ENCODE measurements around the gene ATP6V1C2.
A peak's percentile ranks its signal among the peaks of the same experiment; 100 is the strongest.

The ATP6V1C2 gene

DNA sequence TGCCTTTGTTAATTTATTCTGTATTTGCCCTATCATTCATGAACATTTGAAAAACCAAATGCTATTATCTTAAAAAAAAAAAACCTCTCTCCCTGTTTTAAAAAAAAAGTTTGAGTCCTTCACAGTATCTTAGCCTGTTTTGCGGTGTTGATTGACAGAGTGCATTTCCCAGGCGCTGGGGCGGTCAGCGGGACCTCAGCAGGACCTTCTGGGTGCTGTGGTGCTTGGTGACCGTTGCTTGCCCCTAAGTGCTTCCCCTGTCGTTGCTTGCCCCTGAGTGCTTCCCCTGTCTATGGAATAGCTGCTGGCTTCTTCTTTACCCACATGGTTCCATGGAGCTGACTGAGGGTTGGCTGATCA lies 12.1 kb downstream of the ATP6V1C2 start:
- no peak for DNase-seq

DNA sequence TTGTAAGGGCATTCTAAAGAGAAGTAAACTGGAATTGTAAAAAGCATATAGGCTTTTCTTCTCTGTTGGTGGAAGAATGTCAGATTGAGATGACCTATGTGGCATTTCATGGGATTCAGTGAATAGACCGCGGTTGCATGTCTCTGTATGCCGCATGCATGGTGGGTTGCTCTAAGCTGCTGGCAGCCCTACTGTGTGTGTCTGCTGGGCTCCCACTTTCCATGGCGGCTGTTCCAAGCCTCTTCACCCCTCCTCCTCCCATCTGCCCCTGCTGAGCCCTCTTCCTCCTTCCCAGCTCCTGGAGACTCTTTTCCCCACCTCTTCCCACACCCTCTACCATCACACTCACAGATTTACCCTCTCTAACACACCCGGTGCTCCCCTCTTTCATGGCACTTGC lies 12.6 kb downstream of the ATP6V1C2 start:
- no peak for DNase-seq

DNA sequence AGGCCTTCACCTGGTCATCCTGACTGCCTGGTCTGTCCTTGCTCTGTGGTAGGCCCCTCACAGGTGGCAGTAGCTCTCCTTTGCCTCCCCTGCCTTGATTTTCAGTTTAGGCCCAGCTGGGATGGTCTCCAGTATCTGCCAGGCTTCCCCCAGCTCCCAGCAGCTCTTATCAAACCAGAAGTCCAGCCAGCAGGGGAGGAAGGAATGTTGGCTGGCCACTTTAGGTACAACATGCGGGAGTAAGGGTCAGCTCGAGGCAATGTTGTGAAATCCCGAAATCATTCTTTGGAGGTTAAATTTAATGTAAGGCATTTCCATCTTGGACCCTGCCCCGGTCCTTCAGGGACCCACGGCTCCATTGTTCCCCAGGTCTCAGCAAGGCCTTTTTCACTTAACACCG lies 16.8 kb downstream of the ATP6V1C2 start:
- no peak for DNase-seq

DNA sequence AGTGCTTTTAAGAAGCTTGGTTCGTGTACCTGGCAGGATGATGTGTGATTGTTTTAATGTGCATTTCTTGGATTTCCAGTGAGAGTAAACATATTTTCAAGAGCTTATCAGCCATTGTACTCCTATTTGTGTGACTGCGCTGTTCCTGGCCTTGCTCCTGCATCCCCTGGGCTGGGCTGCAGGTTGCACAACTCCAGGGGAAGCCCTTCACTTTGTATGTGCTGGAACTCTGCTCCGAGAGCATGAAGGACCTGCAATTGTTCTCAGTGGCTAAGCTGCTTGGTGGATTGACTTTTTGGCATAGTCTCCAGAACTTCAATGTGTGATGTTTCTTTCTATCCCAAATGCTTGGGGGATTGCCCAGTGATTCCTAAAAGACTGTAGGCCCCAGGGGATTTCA lies 18.8 kb downstream of the ATP6V1C2 start:
- no peak for DNase-seq

DNA sequence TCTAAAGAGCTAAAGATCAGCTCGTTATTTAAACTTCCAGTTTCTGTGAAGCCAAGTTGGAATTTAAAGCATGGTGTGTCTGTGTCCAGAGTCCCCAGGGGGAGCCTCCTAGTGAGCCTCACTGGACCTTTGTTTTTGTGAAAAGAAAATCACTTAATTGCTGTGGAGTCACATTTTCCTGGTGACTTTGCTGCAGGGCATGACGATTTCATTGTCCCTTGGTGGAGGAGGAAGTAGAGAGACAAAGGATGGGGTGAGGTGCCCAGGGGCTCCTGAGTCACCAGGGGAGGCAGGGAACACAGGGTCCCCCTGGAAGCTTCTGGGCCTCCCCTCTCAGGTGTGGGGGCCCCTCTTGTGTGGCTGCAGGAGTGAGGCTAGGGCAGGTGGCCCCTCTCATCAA lies 19.7 kb downstream of the ATP6V1C2 start:
- DNase-seq = no peak

DNA sequence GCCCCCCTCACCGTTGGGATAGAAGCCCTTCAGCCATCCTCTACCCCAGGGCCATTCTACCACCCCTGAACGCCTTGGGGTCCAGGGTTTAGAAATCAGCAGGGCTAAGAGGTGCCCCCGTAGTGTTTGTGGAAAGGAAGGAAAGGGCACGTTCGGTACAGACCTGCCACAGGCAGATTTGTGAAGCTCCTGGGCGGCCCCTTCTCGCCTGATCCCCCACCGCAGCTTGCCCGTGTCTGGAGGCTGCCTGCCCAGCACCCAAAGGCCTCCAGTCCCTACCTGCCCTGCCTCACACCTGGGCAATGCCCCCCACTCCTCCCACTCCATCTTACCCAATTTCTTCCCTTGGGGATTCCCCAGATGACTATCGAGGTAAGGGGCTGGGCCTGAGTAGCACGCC lies 21.2 kb downstream of the ATP6V1C2 start:
- no peak for DNase-seq

DNA sequence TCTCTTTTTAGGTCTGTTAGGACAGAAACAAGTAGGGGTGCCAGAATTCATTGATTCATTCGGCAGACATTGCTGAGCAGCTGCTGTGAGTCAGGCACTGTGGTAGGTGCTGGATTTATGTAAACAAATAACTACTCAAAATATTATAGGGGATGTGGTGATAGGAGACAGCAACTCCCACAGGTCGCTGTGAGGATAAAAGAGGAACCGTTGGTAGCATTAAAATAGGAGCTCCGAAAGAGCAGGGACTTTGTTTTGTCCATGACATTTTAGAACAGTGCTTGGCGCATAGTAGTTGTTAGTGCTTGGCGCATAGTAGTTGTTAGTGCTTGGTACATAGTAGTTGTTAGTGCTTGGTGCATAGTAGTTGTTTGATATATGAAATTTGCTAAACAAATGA lies 29.2 kb downstream of the ATP6V1C2 start:
- no peak for DNase-seq

DNA sequence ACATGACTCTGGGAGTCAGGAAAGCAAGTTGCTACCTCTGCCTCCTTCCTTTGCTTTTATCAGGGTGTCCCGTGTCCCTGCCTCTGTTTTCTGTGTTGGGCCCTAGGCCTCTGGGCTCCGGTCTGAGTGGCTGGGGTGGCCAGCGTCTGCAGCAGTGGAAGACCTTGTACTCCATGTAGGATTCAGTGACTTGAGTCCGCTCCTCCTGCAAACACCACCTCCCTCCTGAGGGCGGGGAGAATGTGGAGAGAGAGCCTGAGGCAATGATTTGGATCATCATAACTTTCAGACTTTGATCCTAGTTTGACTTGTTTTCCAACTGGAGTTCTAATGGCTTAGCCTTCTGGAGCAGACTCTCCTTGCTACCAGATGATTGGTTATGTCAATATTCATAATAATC lies 30.8 kb downstream of the ATP6V1C2 start:
- no peak for DNase-seq

DNA sequence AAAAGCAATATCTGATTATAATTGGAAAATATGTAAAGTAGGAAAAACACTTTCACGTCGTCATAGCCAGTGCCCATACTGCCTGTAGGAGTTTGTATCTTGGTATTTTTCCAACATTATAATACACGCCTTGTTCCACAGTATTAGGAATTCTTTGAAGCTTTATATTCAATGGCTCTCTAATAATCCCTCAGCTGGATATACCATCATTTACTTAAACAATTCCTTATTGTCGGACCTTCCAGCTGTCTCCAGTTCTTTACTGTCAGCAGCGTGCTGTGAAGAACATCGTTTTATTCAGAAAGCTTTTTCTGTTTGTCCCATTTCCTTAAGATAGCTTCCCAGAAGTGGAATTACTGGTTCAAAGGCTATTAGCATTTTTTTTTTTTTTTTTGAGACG lies 31.7 kb downstream of the ATP6V1C2 start:
- no peak for DNase-seq

DNA sequence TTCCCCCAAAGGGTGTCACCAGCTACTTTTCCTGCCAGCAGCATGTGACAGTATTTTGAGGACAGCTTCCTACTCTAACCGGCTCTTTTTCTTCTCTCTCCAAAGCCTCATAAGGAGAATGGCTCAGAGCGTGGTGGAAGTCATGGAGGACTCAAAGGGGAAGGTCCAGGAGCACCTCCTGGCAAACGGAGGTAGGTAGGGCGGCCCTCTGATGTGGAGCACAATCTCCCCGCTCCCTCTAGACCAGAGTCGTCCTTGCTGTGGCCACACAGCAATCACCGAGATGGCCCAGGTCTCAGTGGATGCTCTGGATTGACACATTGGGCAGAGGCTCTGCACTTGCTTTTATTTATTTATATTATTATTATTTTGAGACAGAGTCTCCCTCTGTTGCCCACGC lies 32.4 kb downstream of the ATP6V1C2 start:
- no peak for DNase-seq

DNA sequence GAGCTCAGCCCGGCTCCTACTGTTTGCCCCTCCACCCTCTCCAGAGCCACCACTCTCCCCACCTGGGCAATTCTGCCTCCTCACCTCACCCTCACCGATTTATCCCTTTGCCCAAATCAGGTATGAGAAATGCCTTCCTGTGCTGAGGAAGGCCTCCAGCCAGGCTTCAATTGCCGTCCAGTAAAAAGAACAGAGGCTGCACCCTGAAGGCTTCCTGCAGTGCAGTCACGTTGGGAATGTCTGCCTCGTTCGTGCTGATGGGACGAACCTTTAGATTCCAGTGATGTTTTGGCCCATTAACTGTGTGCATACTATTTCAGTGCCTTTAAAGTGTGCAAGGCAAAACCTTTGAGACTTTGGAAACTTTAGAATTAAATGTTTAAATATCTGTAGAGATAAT lies 34.2 kb downstream of the ATP6V1C2 start:
- DNase-seq = no peak

DNA sequence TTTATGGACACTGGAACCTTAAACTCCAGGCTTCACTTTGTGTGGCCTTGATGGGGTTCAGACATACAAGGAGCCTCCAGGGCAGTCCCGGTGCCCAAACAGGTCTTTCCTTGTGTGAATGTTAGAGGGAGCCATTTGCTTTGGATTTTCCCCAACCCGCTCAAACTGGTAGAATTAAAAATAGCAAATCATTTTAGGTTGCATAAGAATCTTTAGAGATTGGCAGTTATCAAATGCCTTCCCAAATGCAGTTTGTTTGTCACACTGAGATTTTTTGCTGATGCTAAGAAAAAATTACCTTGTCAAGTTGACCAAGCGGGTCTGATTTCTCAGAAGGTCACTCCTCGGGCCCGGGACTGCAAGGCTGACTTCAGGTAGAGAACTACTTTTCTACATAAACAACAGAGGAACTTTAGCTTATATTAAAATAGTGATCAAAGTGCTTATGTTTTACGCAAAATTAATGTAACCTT lies 36.4 kb downstream of the ATP6V1C2 start:
- no peak for DNase-seq

DNA sequence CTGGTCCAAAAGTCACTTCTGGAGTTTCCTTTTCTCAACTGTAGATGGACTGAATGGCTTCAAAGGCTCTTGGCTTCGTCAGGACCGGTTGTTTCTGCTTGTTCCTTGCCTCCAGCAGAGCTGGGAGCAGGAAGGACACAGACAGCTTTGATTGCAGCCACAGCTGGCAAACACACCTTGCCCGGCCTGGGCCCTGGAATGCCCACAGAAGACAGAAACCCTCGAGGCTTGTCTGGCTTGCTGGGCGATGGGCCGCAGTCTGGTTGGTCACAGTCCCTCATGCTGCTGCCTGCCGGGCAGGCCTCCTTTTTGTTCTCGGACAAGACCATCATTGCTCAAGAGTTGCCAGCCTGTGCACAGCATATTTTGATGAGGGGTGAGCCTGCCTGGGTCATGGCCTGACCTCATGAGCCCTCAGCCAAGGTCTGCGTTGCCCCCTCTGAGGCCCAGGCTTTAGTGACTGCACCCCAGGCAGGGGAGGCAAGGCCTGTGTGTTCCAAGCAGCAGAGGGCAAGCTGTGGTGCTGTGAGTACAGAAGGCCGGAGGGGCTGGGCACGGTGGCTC lies 37.8 kb downstream of the ATP6V1C2 start:
- no peak for DNase-seq

DNA sequence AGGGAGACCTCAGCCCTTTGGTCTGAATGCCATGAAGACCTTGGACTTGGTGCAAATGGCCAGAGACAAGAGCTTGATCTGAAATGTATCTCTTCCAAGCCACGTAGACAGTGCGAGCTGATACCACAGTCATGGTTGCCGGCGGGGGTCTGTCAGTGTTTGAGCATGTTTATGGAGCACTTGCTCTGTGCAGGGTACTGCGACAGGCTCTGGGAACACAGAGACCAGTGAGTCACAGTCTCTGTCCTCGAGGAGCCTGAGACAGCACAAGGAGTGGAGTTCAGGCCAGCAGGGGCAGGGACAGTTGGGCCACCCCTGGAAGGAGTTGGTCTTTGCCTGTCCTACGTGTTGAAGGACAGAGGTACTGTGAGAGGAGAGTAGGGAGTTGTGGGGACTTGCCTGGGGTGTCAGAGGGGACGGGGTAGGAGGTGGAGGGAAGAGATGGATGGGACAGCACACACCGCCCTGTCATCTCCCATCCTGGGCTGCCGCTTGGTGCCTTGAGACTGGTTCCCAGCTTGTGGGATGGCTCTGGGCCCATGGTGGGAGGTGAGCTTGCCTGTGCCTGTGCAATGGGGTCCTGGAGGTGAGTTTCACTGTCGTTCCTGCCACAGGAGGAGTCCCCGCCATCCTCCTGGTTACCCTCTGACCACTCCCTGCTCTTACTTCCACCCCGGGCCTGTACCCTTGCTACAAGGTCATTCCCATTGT lies 39.5 kb downstream of the ATP6V1C2 start:
- no peak for DNase-seq

DNA sequence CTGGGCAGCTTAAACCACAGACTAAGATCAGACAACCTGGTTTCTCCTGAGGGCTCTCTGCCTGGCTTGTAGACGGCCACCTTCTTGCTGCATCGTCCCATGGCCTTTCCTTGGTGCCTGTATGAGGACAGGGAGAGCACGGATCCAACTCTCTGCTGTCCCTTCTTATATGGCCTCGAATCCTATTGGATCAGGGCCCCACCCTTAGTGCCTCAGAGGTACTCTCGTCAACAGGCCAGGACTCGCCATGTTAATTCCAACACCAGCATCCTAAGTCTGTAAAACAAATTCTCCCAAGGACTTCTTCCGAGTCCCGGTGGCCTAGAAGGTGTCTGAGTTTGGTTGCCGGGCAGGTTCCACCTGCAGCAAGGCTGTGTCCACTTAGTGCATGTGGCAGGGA lies 40.2 kb downstream of the ATP6V1C2 start:
- no peak for DNase-seq

DNA sequence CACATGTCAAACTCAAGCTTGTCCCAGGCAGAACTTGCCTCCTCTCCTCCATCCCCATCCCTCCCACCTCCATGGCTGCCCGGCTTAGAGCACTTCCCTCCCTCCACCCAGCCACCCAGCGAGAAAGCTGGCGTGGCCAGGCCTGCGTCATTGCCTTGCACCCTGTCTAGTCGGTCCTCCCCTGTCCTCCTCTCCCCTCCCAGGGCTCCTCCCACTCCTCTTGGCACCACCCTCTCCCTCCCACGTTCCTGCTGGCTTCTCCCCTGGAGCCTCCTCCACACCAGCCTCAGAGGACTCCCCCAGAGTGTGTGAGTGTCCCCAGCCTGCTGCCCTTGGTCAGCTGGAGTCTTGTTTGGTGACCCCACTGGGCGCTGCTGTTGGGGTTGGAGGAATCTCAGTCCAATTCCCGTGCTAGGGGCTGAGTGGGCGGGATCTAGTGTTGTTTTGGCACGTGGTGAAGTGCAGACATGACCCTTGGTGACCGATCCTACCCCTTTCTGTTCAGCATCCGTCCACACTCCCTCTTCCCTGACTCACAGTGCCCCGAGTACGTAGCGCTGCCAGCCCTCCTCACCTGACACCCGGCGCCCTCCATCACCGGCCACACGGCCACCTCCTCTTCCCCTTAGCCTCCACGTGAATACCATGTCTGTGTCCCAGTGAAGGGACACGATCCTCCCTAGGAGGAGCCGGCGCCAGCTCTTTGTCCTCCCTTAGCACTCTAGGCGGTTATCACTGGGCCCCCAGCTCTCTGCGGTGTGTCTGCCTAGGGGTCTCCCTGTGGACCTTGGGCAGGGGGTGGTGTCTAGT lies 41.4 kb downstream of the ATP6V1C2 start:
- no peak for DNase-seq

DNA sequence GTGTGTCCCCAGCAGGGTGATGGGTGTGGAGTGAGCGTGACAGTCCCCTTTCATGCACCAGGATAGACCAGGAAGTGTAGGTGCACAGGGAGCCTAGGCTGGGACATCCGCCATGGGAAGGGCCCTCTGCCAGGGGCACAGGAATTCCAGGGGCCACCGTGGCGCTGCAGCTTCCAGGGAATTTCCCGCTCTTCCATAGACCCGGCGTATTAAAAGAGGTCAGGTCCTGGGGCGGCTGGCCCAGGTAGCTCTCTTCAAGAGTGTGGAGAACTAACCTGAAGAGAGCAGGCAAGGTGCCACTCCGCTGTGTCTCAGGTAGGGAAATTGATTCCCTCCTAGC lies 42.0 kb downstream of the ATP6V1C2 start:
- no peak for DNase-seq

DNA sequence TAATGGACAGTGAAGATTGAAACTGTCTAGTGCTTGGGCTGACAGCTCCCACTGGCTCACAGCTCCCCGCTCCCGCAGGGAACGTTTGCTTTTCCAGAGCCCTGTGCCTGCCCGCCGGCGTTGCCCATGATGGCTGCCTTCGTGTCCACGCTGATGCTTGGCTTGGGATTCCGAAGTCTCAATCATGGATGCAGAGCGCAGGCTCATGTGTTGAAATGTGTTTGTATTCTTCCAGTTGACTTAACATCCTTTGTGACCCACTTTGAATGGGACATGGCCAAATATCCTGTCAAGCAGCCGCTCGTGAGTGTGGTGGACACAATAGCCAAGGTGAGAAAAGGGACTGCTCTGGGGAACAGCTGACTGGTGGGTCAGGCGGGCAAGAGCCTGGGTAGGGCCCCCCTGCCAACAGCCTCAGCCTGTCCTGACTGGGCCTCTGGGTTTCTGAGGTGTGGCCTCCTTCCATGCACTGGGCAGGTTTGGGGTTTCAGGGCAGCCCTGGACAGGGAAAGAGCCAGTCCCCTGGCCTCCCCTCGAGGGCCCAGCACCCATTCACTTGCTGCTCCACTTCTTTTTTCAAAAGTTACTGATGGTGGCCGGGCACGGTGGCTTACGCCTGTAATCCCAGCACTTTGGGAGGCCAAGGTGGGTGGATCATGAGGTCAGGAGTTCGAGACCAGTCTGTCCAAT lies 42.8 kb downstream of the ATP6V1C2 start:
- peak in 1 of 2 experiments; percentile 12 for DNase-seq

DNA sequence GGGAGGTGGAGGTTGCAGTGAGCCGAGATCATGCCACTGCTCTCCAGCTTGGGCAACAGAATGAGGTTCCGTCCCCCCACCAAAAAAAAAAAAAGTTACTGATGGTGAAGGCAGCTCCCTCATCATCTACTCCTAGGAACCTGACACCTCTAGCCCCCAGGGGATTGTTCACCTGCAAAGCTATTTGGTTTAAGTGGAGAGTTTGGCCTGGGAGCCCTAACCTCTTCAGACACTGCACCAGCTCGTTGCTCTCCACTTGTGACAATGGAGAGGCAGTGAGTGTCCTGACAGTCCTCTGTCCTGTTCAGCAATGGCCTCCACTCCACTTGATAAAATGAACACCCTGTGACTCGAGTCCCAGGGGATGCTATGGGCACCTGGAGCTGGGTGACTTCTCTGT lies 43.5 kb downstream of the ATP6V1C2 start:
- no peak for DNase-seq

DNA sequence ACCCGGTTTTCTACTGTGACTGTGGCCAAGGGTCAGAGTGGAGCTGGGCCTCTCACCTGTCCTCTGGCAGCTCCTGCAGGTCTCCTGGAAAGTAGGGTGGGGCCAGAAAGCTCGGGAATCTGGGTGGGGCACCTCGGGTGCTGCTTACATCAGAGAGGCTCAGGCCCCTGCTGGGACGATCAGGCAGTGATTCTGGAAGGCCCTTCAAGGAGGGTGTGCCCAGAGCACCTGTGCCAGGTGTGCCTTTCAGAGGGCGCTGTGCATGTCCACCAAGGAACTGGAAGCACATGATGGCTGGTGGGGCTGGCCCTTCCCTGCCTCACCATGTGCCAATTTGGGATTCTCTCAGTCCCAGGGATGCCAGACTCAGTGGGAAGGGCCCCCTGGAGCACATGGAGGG lies 44.0 kb downstream of the ATP6V1C2 start:
- no peak for DNase-seq

DNA sequence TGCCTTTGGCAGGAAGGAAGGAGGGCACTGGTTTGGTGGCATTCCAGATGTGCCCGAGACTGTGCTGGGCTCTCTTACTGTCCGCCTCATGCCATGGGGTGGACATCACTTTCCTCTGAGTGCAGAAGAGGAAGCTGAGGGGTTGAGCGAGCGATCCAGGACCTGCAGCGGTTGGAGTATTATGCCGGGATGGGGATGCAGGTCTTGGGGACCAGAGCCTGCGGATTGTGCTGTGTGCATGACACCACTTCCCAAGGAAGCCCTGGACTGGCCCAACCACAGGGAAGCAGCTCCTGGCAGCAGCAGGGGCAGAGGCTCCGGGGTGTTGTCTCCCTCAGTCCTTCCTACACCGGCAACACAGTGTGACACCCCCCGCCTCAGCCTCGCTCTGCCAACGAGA lies 44.5 kb downstream of the ATP6V1C2 start:
- DNase-seq = no peak

DNA sequence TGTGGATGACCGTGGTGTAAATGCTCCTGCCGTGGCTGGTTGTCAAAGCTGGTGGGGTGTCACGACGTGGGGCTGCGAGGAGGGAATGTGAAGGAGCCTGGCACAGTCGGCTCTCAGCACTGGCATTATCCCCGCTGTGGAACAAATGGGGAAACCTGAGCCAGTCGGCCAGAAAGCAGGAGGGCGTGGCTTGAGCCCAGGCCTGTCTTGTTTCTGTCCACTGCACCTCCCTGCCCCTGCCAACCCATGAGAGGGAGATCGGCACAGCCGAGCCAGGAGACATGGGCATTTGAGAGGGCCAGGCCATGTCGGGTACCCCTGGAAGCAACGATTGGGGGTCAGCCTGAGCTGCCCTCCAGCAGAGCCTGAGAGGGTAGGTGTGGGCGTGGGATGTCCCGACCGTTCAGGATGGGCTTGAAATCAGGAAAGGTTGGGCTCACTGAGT lies 46.7 kb downstream of the ATP6V1C2 start:
- no peak for DNase-seq

DNA sequence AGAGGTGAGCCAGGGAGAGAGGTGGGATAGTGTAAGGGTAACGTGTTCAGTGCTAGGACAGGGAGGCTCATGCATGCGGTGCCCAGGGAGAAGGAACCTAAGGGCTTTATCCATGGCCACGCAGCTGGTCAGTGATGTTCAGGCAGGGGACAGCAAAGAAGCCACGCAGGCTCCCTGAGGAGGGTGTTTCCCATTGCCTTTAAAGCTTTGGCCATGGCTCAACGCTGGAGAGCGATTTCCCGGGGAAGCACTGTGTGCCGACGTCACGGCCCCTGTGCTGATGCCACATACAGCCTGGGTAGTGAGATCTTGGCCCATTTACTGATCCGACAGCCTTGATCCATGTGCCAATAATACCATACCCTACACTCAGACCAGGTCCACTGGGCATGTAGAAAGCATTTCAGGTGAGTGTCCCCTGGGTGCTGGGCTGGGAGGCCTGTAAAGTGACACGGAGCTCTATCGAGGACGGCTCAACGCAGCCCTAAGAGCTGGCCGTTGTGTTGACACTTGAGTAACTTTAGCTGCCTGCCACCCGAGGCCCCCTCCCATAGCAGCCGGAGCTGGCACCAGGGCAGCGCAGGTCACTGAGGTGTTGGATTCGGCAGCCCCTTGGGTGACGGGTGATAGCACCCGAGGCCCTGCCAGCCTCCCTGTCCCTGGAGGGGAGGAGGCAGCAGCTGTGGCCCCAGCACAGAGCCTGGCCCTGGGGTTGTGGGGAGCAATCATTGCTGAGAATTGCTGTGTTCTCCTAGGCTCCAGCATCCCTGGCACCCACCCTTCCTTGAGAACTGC lies 49.7 kb downstream of the ATP6V1C2 start:
- DNase-seq = no peak
